ENCODE data around the gene SPTAN1. TPM values are rescaled to one million over a fixed set of nuclear protein-coding genes. Genes with fewer than 3 reads are reported as not detected.

Gene SPTAN1
- polyA plus RNA-seq, 4 donors = 98.1 to 243 (median 152) TPM

DNA sequence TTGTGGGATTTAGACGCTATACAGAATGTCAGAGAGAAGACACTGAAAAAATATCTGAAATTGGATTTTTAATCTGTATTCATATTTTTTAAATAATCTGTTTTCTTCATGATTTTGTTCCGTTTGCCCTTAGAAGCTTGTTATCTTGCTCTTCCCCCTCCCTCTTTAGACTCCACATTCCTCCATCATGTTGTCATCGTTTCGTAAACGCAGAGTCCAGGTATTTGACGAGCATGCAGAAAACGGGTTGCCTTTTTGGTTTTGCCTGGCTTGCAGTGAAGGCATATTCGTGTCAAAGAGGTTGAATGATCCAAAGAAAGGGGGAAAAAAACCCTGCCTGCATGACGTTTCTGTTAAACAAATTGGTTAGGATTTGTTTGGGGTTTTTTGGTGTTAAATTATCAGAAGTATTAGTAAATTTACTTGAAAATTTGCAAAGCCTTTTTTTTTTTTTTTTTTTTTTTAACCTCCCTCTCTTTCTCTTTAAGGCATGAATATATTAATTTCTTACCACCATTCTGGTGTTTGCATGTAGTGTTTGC lies 2.9 kb downstream of the SPTAN1 start:
- FAIRE-seq (no peak), DNase-seq (peak; percentile 73 to 79)
- Histone ChIP-seq H3K9me3 (ENCODE audit: control insufficient read depth in 2 of 2, insufficient read depth in 1 of 2, low read depth in 1 of 2, low read length in 1 of 2) (no peaks in the 10 kb centered on the region), H3K36me3 (ENCODE audit: control insufficient read depth in 3 of 3, insufficient read depth in 2 of 3, low read depth in 1 of 3, low read length in 3 of 3) (peaks cover 0 to 4% (median 0%) of the 10 kb centered on the region in 3 donors), H3K27ac (ENCODE audit: low read depth in 1 of 3, low read length in 2 of 3) (peak overlapping the region in 1 of 3 donors; percentile 78), H3K27me3 (ENCODE audit: control insufficient read depth in 3 of 3, insufficient read depth in 3 of 3, low read length in 3 of 3) (no peaks in the 10 kb centered on the region), H3K4me3 (ENCODE audit: low read depth in 1 of 3, low read length in 3 of 3) (no peak overlapping the region), H3K4me1 (ENCODE audit: control insufficient read depth in 3 of 3, insufficient read depth in 2 of 3, low read depth in 1 of 3, low read length in 2 of 3) (peaks cover 8 to 50% (median 20%) of the 10 kb centered on the region in 3 donors)
- WGBS, 3 donors = 22 to 39% (median 30%) methylated on average over 9 of the region's 9 CpGs

DNA sequence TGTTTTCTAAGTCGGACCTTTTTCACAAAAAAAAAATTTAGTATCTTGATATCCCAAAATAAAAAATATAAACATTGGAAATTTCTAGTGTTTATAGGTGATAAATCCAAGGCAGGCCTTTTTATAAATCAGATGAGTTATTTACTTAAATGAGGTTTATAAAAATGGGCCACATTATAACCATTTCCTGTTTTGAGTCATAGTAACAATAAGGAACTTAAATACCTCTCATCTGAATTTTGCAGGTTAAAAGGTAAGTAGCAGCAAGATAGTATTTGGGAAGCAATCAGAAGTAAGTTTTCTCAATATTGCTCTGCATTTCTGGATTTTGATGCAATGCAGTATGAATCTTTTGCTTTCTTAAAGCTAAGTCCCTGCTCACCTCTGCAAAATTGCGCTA lies 3.9 kb downstream of the SPTAN1 start:
- Histone ChIP-seq H3K4me1 (ENCODE audit: control insufficient read depth in 3 of 3, insufficient read depth in 2 of 3, low read depth in 1 of 3, low read length in 2 of 3) (peaks cover 8 to 50% (median 20%) of the 10 kb centered on the region in 3 donors), H3K27me3 (ENCODE audit: control insufficient read depth in 3 of 3, insufficient read depth in 3 of 3, low read length in 3 of 3) (no peaks in the 10 kb centered on the region), H3K9me3 (ENCODE audit: control insufficient read depth in 2 of 2, insufficient read depth in 1 of 2, low read depth in 1 of 2, low read length in 1 of 2) (no peaks in the 10 kb centered on the region), H3K4me3 (ENCODE audit: low read depth in 1 of 3, low read length in 3 of 3) (no peak overlapping the region), H3K27ac (ENCODE audit: low read depth in 1 of 3, low read length in 2 of 3) (no peak overlapping the region), H3K36me3 (ENCODE audit: control insufficient read depth in 3 of 3, insufficient read depth in 2 of 3, low read depth in 1 of 3, low read length in 3 of 3) (peaks cover 0 to 4% (median 0%) of the 10 kb centered on the region in 3 donors)
- FAIRE-seq = no peak
- WGBS, 3 donors = 79 to 88% (median 80%) methylated on average over 2 of the region's 2 CpGs
- peak in 1 of 2 donors; percentile 25 for DNase-seq

DNA sequence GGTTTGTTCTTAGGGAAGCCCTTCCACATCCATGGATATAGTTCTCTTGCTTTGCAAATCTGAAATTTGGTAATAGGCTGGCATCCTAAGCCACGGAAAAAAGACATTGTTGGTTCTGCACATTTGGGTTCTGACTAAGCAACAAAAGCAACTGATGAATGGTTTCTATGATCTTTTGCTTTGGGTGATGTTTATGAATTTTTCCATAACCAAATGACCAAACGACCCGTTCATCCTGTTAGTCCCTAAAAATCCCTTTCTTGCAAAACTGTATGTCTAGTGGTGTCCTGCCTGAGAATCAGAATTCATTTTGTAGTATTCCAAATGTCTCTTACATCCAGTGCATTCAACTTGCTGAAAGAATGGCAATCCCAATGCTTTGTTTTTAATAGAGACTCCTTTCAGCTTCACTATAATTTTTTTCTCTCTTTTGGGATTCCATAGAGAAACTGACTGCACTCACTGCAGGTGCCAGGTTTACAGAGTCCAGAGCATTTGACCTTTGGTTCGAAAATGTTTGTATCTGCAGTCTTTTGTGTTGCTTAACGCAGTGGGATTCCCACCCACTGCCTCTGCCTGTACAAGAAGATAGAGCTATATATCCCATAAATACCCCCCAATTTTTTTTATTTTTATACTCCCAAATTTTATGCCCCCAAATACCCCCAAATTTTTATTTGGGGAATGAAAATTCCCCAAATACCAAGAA lies 4.7 kb downstream of the SPTAN1 start:
- Histone ChIP-seq H3K27ac (ENCODE audit: low read depth in 1 of 3, low read length in 2 of 3) (no peak overlapping the region), H3K4me1 (ENCODE audit: control insufficient read depth in 3 of 3, insufficient read depth in 2 of 3, low read depth in 1 of 3, low read length in 2 of 3) (peaks cover 8 to 45% (median 20%) of the 10 kb centered on the region in 3 donors), H3K9me3 (ENCODE audit: control insufficient read depth in 2 of 2, insufficient read depth in 1 of 2, low read depth in 1 of 2, low read length in 1 of 2) (no peaks in the 10 kb centered on the region), H3K36me3 (ENCODE audit: control insufficient read depth in 3 of 3, insufficient read depth in 2 of 3, low read depth in 1 of 3, low read length in 3 of 3) (peaks cover 0 to 6% (median 0%) of the 10 kb centered on the region in 3 donors), H3K27me3 (ENCODE audit: control insufficient read depth in 3 of 3, insufficient read depth in 3 of 3, low read length in 3 of 3) (no peaks in the 10 kb centered on the region), H3K4me3 (ENCODE audit: low read depth in 1 of 3, low read length in 3 of 3) (no peak overlapping the region)
- FAIRE-seq = no peak
- WGBS, 3 donors = 55 to 63% (median 60%) methylated on average over 5 of the region's 5 CpGs
- DNase-seq = peak; percentile 53 to 67

DNA sequence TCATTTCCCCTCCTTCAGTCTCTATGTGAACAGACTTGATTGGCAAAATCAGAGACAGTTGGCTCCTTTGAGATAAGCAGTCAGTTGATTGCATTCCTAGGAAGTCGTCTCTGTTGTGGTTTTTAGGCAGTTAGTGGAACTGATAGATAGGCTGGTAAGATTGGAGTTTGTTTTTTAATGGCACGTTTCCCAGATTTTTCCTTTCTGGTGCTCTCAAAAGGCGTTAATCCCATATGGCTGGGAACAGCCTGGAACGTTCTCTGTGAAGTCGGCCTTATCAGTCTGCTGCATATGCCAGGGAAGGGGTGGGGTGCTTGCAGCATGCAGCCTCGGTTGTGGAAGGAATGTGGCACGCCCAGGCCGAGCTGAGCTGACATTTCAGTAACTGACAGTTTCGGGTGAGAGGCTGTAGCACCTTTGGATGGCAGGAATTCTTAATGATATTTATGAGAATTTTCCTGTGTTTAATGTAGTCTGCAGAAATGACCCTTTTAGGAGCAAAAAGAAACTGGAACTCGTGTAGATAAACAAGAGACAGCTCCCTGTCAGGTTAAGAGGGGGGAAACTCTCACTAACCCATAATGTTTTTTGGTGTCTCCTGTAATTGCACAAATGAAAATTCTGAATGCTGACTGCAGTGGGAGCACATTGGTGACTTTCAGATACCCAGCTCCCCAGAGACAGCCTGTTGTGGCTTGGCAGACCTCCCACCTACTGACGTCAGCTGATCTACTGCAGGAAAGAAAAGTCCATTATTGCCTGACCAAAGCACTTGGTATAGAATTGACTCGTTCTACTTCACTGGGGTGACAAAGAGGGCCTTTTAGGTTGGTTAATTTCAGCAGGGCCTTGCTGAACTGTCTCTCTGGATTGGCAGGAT lies 6.3 kb downstream of the SPTAN1 start:
- Histone ChIP-seq H3K4me1 (ENCODE audit: control insufficient read depth in 3 of 3, insufficient read depth in 2 of 3, low read depth in 1 of 3, low read length in 2 of 3) (peaks cover 8 to 44% (median 19%) of the 10 kb centered on the region in 3 donors), H3K27ac (ENCODE audit: low read depth in 1 of 3, low read length in 2 of 3) (peak overlapping the region; percentile 73 to 84 (median 81)), H3K4me3 (ENCODE audit: low read depth in 1 of 3, low read length in 3 of 3) (no peak overlapping the region), H3K9me3 (ENCODE audit: control insufficient read depth in 2 of 2, insufficient read depth in 1 of 2, low read depth in 1 of 2, low read length in 1 of 2) (no peaks in the 10 kb centered on the region), H3K36me3 (ENCODE audit: control insufficient read depth in 3 of 3, insufficient read depth in 2 of 3, low read depth in 1 of 3, low read length in 3 of 3) (peaks cover 0 to 15% (median 4%) of the 10 kb centered on the region in 3 donors), H3K27me3 (ENCODE audit: control insufficient read depth in 3 of 3, insufficient read depth in 3 of 3, low read length in 3 of 3) (no peaks in the 10 kb centered on the region)
- whole genome bisulfite sequencing, 3 donors = 5 to 7% (median 6%) methylated on average over 12 of the region's 12 CpGs
- DNase-seq (peak; percentile 88 to 95), FAIRE-seq (no peak)

DNA sequence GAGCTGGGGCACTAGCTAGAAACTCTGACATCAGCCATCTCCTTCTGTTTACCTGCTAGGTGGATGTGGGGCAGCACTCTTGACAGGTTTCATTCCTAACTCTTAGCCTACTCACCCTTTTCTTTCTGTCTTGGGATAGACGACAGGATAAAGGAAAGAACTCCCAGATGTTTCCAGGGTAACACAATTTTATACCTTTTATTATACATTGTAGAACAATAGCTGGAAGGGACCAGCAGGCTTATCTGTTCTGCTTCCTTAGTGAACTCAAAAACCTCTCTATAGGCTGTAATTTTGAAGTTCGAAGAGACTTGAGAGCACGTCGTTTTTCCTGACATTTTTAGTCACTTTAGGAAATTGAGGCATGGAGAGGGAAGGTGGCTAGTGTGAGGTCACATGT lies 13.2 kb downstream of the SPTAN1 start:
- FAIRE-seq = no peak
- Histone ChIP-seq H3K27me3 (ENCODE audit: control insufficient read depth in 3 of 3, insufficient read depth in 3 of 3, low read length in 3 of 3) (no peaks in the 10 kb centered on the region), H3K9me3 (ENCODE audit: control insufficient read depth in 2 of 2, insufficient read depth in 1 of 2, low read depth in 1 of 2, low read length in 1 of 2) (no peaks in the 10 kb centered on the region), H3K4me3 (ENCODE audit: low read depth in 1 of 3, low read length in 3 of 3) (no peak overlapping the region), H3K36me3 (ENCODE audit: control insufficient read depth in 3 of 3, insufficient read depth in 2 of 3, low read depth in 1 of 3, low read length in 3 of 3) (peaks cover 8 to 42% (median 10%) of the 10 kb centered on the region in 3 donors), H3K27ac (ENCODE audit: low read depth in 1 of 3, low read length in 2 of 3) (peak overlapping the region in 1 of 3 donors; percentile 11), H3K4me1 (ENCODE audit: control insufficient read depth in 3 of 3, insufficient read depth in 2 of 3, low read depth in 1 of 3, low read length in 2 of 3) (no peaks in the 10 kb centered on the region)
- WGBS, 3 donors = 65 to 68% (median 66%) methylated on average over 4 of the region's 4 CpGs
- no peak for DNase-seq

DNA sequence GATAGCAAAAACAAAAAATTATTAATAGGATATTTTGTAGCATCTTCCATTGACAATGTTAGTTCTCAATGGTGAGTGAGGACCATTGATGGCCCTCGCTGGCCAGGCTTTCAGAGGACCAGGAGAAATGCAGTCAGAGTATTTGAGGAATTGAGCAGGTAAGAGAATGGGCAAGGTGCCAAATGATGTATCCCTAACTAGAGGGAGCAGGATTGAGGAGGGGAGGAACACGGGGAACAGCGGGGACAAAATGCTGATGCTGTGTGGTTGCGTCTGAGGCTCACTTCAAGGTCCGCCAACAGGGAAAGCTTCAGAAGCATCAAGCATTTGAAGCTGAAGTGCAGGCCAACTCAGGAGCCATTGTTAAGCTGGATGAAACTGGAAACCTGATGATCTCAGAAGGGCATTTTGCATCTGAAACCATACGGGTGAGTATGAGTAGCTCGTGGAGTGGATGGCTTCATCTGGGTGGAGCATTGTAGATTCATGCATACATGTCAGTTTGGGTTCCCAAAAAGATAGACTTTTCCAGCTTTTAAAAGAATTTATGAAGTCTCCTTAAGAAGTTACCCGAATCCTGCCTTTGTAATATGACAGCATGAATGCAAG lies 16.2 kb downstream of the SPTAN1 start:
- Histone ChIP-seq H3K9me3 (ENCODE audit: control insufficient read depth in 2 of 2, insufficient read depth in 1 of 2, low read depth in 1 of 2, low read length in 1 of 2) (no peaks in the 10 kb centered on the region), H3K27ac (ENCODE audit: low read depth in 1 of 3, low read length in 2 of 3) (no peak overlapping the region), H3K4me1 (ENCODE audit: control insufficient read depth in 3 of 3, insufficient read depth in 2 of 3, low read depth in 1 of 3, low read length in 2 of 3) (no peaks in the 10 kb centered on the region), H3K27me3 (ENCODE audit: control insufficient read depth in 3 of 3, insufficient read depth in 3 of 3, low read length in 3 of 3) (no peaks in the 10 kb centered on the region), H3K4me3 (ENCODE audit: low read depth in 1 of 3, low read length in 3 of 3) (no peak overlapping the region), H3K36me3 (ENCODE audit: control insufficient read depth in 3 of 3, insufficient read depth in 2 of 3, low read depth in 1 of 3, low read length in 3 of 3) (peaks cover 3 to 52% (median 21%) of the 10 kb centered on the region in 3 donors)
- 77 to 83% (median 80%) methylated on average over 8 of the region's 8 CpGs for WGBS, 3 donors
- DNase-seq (no peak), FAIRE-seq (no peak)

DNA sequence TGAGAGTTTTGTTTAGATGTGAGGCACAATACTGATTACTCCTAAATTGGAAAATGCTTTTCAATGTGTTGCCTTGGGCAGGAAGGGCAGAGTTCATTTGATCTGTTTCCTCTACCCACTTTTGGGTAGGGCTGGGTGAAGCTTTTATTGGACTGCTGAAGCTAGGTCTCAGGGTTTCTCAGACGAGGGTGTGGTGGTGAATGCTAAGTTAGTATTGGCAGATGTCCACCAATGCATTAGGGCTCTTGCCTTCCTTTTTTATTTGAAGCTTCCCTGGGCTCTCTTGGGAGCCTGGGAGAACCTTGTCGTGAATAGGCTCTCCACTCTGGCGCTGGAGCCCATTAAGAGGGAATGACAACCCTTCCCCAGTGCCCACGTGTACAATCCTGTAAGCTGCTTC lies 23.1 kb downstream of the SPTAN1 start:
- H3K27ac ChIP-seq (ENCODE audit: low read depth in 1 of 3, low read length in 2 of 3) = no peak overlapping the region
- DNase-seq = peak in 1 of 2 donors; percentile 81
- no peaks in the 10 kb centered on the region for H3K27me3 ChIP-seq (ENCODE audit: control insufficient read depth in 3 of 3, insufficient read depth in 3 of 3, low read length in 3 of 3)
- no peak overlapping the region for H3K4me3 ChIP-seq (ENCODE audit: low read depth in 1 of 3, low read length in 3 of 3)
- H3K9me3 ChIP-seq (ENCODE audit: control insufficient read depth in 2 of 2, insufficient read depth in 1 of 2, low read depth in 1 of 2, low read length in 1 of 2) = no peaks in the 10 kb centered on the region
- H3K4me1 ChIP-seq (ENCODE audit: control insufficient read depth in 3 of 3, insufficient read depth in 2 of 3, low read depth in 1 of 3, low read length in 2 of 3) = no peaks in the 10 kb centered on the region
- peaks cover 26 to 56% (median 44%) of the 10 kb centered on the region in 3 donors for H3K36me3 ChIP-seq (ENCODE audit: control insufficient read depth in 3 of 3, insufficient read depth in 2 of 3, low read depth in 1 of 3, low read length in 3 of 3)
- 26 to 59% (median 52%) methylated on average over 4 of the region's 4 CpGs for WGBS, 3 donors
- no peak for FAIRE-seq

DNA sequence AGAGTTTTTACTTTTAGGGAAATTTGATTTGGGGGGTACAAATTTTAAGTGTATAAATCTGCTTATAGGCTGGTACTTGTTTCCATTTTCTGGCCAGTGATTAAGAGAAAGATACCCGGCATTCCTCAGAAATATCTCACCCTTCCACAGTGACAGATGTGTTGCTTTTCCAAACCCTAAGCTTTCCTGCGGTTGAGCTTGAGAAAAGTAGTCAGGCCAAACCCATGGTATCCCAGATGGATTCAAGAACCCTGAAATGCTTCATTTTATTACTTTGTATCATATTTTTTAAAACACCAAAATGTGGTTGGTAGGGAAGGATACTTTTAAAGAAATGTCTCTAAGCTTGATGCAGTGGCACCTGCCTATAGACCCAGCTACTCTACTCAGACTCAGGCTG lies 23.5 kb downstream of the SPTAN1 start:
- WGBS, 3 donors = 93 to 96% (median 95%) methylated on average over 2 of the region's 2 CpGs
- Histone ChIP-seq H3K27me3 (ENCODE audit: control insufficient read depth in 3 of 3, insufficient read depth in 3 of 3, low read length in 3 of 3) (no peaks in the 10 kb centered on the region), H3K4me3 (ENCODE audit: low read depth in 1 of 3, low read length in 3 of 3) (no peak overlapping the region), H3K9me3 (ENCODE audit: control insufficient read depth in 2 of 2, insufficient read depth in 1 of 2, low read depth in 1 of 2, low read length in 1 of 2) (no peaks in the 10 kb centered on the region), H3K27ac (ENCODE audit: low read depth in 1 of 3, low read length in 2 of 3) (no peak overlapping the region), H3K4me1 (ENCODE audit: control insufficient read depth in 3 of 3, insufficient read depth in 2 of 3, low read depth in 1 of 3, low read length in 2 of 3) (no peaks in the 10 kb centered on the region), H3K36me3 (ENCODE audit: control insufficient read depth in 3 of 3, insufficient read depth in 2 of 3, low read depth in 1 of 3, low read length in 3 of 3) (peaks cover 28 to 55% (median 45%) of the 10 kb centered on the region in 3 donors)
- DNase-seq = no peak
- no peak for FAIRE-seq
